GM23338 (cell line): ENCODE data around the gene TMPRSS2. TPM values are rescaled to one million over a fixed set of nuclear protein-coding genes. Genes with fewer than 3 reads are reported as not detected.

Source experiments
- ATAC-seq: fragments of 200-7000 bp; cut with Tn5 transposase; 3 replicates; pipeline ENCODE4 v1.9.1; 2020
- DNase-seq: peaks from one replicate; pipeline ENCODE4 v3.0.0-alpha.2; 2015; ENCODE audit warnings: low spot score
- H2AFZ ChIP-seq: fragments of 200-600 bp; sonication (generic); 2 replicates; pipeline ENCODE4 v1.8.0; 2016; ENCODE audit warnings: antibody characterized with exemption, mild to moderate bottlenecking, moderate library complexity
- H3F3A ChIP-seq: fragments of 200-600 bp; sonication (generic); replicated peaks from 2 replicates; pipeline ENCODE4 v1.8.0; 2017; ENCODE audit warnings: antibody characterized with exemption, mixed run types, low read depth
- H3K27ac ChIP-seq: fragments of 200-600 bp; sonication (generic); 2 replicates; pipeline ENCODE4 v1.6.1; 2016; ENCODE audit warnings: low read depth
- H3K27me3 ChIP-seq: fragments of 200-600 bp; sonication (generic); 2 replicates; pipeline ENCODE4 v1.8.0; 2016; ENCODE audit warnings: mild to moderate bottlenecking, mixed run types, moderate library complexity; ENCODE audit not compliant: insufficient read depth
- H3K36me3 ChIP-seq: fragments of 200-600 bp; sonication (generic); 2 replicates; pipeline ENCODE4 v1.8.0; 2016; ENCODE audit warnings: mild to moderate bottlenecking; ENCODE audit not compliant: insufficient read depth
- H3K4me1 ChIP-seq: fragments of 200-600 bp; sonication (generic); 2 replicates; pipeline ENCODE4 v1.8.0; 2016; ENCODE audit warnings: mild to moderate bottlenecking, moderate library complexity; ENCODE audit not compliant: insufficient read depth
- H3K4me2 ChIP-seq: fragments of 200-600 bp; sonication (generic); 2 replicates; pipeline ENCODE4 v1.7.1; 2017; ENCODE audit warnings: mixed run types
- H3K4me3 ChIP-seq: fragments of 200-600 bp; sonication (generic); 2 replicates; pipeline ENCODE4 v1.6.1; 2016; ENCODE audit warnings: mixed run types
- H3K79me2 ChIP-seq: fragments of 200-600 bp; sonication (generic); replicated peaks from 2 replicates; pipeline ENCODE4 v1.8.0; 2017; ENCODE audit warnings: mild to moderate bottlenecking; ENCODE audit not compliant: insufficient read depth
- H3K9me2 ChIP-seq: fragments of 200-600 bp; sonication (generic); 2 replicates; pipeline ENCODE4 v1.8.0; 2017; ENCODE audit not compliant: insufficient read depth
- H4K20me1 ChIP-seq: fragments of 200-600 bp; sonication (generic); replicated peaks from 2 replicates; pipeline ENCODE4 v1.8.0; 2017; ENCODE audit warnings: mild to moderate bottlenecking; ENCODE audit not compliant: insufficient read depth
- H3K27ac Mint-ChIP-seq: 2 replicates; pipeline ENCODE4 v1.8.0; 2020; ENCODE audit warnings: inconsistent platforms, mild to moderate bottlenecking, moderate library complexity, mixed read lengths
- H3K27me3 Mint-ChIP-seq: 3 replicates; pipeline ENCODE4 v1.8.0; 2022; ENCODE audit warnings: low read depth, mild to moderate bottlenecking, moderate library complexity, mixed read lengths, inconsistent platforms; ENCODE audit not compliant: insufficient read depth, poor library complexity
- H3K36me3 Mint-ChIP-seq: 3 replicates; pipeline ENCODE4 v1.8.0; 2021; ENCODE audit warnings: low read depth, mild to moderate bottlenecking, inconsistent platforms, moderate library complexity, mixed read lengths
- H3K4me1 Mint-ChIP-seq: 3 replicates; pipeline ENCODE4 v1.8.0; 2020; ENCODE audit warnings: mild to moderate bottlenecking, inconsistent platforms, mixed read lengths
- H3K4me3 Mint-ChIP-seq: 3 replicates; pipeline ENCODE4 v1.8.0; 2021; ENCODE audit warnings: moderate library complexity, mild to moderate bottlenecking, inconsistent platforms, mixed read lengths
- H3K9me3 Mint-ChIP-seq: 3 replicates; pipeline ENCODE4 v1.8.0; 2020; ENCODE audit warnings: moderate library complexity, mild to moderate bottlenecking, inconsistent platforms, mixed read lengths
- CREB1 ChIP-seq: fragments of 250-450 bp; sonication (Bioruptor Pico); IDR thresholded peaks from 2 replicates; pipeline ENCODE4 v1.5.0; 2020; ENCODE audit warnings: low read depth, mild to moderate bottlenecking, moderate library complexity
- CTCF ChIP-seq, 2 experiments: fragments of 200-600 bp in 1 of 2; sonication (generic) in 1 of 2; conservative IDR thresholded peaks; 2 replicates each; pipeline versions ENCODE4 v1.5.1 to v1.6.1; 2016 to 2017; ENCODE audit warnings: antibody characterized with exemption in 2 of 2, low read depth in 2 of 2, mild to moderate bottlenecking in 2 of 2, moderate library complexity in 1 of 2
- ETS1 ChIP-seq: IDR thresholded peaks from 2 replicates; pipeline ENCODE4 v1.6.1; 2016; ENCODE audit warnings: antibody characterized with exemption
- EZH2 ChIP-seq: fragments of 200-600 bp; sonication (generic); IDR thresholded peaks from one replicate; pipeline ENCODE4 v1.8.0; 2017; ENCODE audit warnings: antibody characterized with exemption, mild to moderate bottlenecking, low read depth; ENCODE audit not compliant: unreplicated experiment
- EZH2phosphoT487 ChIP-seq: fragments of 200-600 bp; sonication (generic); IDR thresholded peaks from one replicate; pipeline ENCODE4 v1.8.1; 2018; ENCODE audit warnings: antibody characterized with exemption; ENCODE audit not compliant: unreplicated experiment
- JUNB ChIP-seq: IDR thresholded peaks from one replicate; pipeline ENCODE4 v1.6.1; 2016; ENCODE audit warnings: antibody characterized with exemption; ENCODE audit not compliant: unreplicated experiment
- NANOG ChIP-seq: IDR thresholded peaks from 2 replicates; pipeline ENCODE4 v1.6.1; 2016; ENCODE audit warnings: antibody characterized with exemption, borderline replicate concordance
- POLR2AphosphoS5 ChIP-seq: IDR thresholded peaks from 2 replicates; pipeline ENCODE4 v1.6.1; 2016; ENCODE audit warnings: antibody characterized with exemption, low read depth
- REST ChIP-seq: IDR thresholded peaks from one replicate; pipeline ENCODE4 v1.6.1; 2018; ENCODE audit warnings: antibody characterized with exemption; ENCODE audit not compliant: unreplicated experiment
- STAT1 ChIP-seq: IDR thresholded peaks from one replicate; pipeline ENCODE4 v1.6.1; 2016; ENCODE audit warnings: antibody characterized with exemption; ENCODE audit not compliant: unreplicated experiment
- ZNF114 ChIP-seq: fragments of 250-450 bp; sonication (Bioruptor Pico); IDR thresholded peaks from 2 replicates; pipeline ENCODE4 v1.5.0; 2020; ENCODE audit warnings: mild to moderate bottlenecking, moderate library complexity
- ZNF331 ChIP-seq: fragments of 250-450 bp; sonication (Bioruptor Pico); IDR thresholded peaks from 2 replicates; pipeline ENCODE4 v1.5.0; 2020; ENCODE audit warnings: low read depth, mild to moderate bottlenecking, moderate library complexity
- polyA plus RNA-seq: library from polyadenylated mRNA; unstranded; fragments of >200 nt; fragmentation: Nextera tagmentation; extraction: Ambion mirVana; gene quantifications from 2 replicates; pipeline ENCODE4 v1.2.1, GENCODE V29; 2016
- total RNA-seq: library from RNA; depleted of rRNA; stranded (reverse); fragments of >200 nt; shearing (Covaris generic); gene quantifications from 2 replicates; pipeline ENCODE4 v1.2.3, GENCODE V29; 2014
- TF ChIP-seq, protein P1 (sequence below): fragments of 250-450 bp; sonication (Bioruptor Pico); IDR thresholded peaks from 2 replicates; pipeline ENCODE4 v1.5.0; 2020; ENCODE audit warnings: mild to moderate bottlenecking, moderate library complexity

Gene TMPRSS2
- total and polyA plus RNA-seq, 2 experiments from 2014 or later, result 2.3 to 4.9 TPM

- TF ChIP-seq EZH2phosphoT487 (no peak), ETS1 (no peak), CTCF (conservative IDR thresholded peaks at IDR 0.05; ENCODE audit: low read depth in 2 of 2) (no peak), REST (no peak), JUNB (no peak), ZNF331 (CRISPR knock-in tag) (no peak), ZNF114 (CRISPR knock-in tag) (no peak), EZH2 (no peak), CREB1 (no peak), STAT1 (no peak), POLR2AphosphoS5 (no peak), NANOG (no peak)
- TF ChIP-seq, protein P1, sequence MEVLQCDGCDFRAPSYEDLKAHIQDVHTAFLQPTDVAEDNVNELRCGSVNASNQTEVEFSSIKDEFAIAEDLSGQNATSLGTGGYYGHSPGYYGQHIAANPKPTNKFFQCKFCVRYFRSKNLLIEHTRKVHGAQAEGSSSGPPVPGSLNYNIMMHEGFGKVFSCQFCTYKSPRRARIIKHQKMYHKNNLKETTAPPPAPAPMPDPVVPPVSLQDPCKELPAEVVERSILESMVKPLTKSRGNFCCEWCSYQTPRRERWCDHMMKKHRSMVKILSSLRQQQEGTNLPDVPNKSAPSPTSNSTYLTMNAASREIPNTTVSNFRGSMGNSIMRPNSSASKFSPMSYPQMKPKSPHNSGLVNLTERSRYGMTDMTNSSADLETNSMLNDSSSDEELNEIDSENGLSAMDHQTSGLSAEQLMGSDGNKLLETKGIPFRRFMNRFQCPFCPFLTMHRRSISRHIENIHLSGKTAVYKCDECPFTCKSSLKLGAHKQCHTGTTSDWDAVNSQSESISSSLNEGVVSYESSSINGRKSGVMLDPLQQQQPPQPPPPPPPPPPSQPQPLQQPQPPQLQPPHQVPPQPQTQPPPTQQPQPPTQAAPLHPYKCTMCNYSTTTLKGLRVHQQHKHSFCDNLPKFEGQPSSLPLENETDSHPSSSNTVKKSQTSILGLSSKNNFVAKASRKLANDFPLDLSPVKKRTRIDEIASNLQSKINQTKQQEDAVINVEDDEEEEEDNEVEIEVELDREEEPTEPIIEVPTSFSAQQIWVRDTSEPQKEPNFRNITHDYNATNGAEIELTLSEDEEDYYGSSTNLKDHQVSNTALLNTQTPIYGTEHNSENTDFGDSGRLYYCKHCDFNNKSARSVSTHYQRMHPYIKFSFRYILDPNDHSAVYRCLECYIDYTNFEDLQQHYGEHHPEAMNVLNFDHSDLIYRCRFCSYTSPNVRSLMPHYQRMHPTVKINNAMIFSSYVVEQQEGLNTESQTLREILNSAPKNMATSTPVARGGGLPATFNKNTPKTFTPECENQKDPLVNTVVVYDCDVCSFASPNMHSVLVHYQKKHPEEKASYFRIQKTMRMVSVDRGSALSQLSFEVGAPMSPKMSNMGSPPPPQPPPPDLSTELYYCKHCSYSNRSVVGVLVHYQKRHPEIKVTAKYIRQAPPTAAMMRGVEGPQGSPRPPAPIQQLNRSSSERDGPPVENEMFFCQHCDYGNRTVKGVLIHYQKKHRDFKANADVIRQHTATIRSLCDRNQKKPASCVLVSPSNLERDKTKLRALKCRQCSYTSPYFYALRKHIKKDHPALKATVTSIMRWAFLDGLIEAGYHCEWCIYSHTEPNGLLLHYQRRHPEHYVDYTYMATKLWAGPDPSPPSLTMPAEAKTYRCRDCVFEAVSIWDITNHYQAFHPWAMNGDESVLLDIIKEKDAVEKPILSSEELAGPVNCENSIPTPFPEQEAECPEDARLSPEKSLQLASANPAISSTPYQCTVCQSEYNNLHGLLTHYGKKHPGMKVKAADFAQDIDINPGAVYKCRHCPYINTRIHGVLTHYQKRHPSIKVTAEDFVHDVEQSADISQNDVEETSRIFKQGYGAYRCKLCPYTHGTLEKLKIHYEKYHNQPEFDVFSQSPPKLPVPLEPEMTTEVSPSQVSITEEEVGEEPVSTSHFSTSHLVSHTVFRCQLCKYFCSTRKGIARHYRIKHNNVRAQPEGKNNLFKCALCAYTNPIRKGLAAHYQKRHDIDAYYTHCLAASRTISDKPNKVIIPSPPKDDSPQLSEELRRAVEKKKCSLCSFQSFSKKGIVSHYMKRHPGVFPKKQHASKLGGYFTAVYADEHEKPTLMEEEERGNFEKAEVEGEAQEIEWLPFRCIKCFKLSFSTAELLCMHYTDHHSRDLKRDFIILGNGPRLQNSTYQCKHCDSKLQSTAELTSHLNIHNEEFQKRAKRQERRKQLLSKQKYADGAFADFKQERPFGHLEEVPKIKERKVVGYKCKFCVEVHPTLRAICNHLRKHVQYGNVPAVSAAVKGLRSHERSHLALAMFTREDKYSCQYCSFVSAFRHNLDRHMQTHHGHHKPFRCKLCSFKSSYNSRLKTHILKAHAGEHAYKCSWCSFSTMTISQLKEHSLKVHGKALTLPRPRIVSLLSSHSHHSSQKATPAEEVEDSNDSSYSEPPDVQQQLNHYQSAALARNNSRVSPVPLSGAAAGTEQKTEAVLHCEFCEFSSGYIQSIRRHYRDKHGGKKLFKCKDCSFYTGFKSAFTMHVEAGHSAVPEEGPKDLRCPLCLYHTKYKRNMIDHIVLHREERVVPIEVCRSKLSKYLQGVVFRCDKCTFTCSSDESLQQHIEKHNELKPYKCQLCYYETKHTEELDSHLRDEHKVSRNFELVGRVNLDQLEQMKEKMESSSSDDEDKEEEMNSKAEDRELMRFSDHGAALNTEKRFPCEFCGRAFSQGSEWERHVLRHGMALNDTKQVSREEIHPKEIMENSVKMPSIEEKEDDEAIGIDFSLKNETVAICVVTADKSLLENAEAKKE (CRISPR knock-in tag), result no peak
- Histone ChIP-seq H4K20me1 (no peaks in the 10 kb centered on the region), H3K27ac (no peak overlapping the region), H3K79me2 (no peaks in the 10 kb centered on the region), H3K27me3 (no peaks in the 10 kb centered on the region), H3K36me3 (no peaks in the 10 kb centered on the region), H3K4me3 (no peak overlapping the region), H3K4me1 (no peaks in the 10 kb centered on the region), H3K4me2 (no peak overlapping the region), H3F3A (no peaks in the 10 kb centered on the region), H2AFZ (peak overlapping the region; percentile 69), H3K9me2 (no peaks in the 10 kb centered on the region)
- Mint-ChIP-seq H3K9me3 (no peaks in the 10 kb centered on the region), H3K36me3 (no peaks in the 10 kb centered on the region), H3K27me3 (peaks cover 2% of the 10 kb centered on the region), H3K4me1 (peaks cover 22% of the 10 kb centered on the region), H3K4me3 (no peak overlapping the region), H3K27ac (no peak overlapping the region)
- ATAC-seq (peak; percentile 36; the same call in 1 of the 3 replicates), DNase-seq (no peak)
These were observed 28.3 kb upstream of the TMPRSS2 start for GRCh38 chr21:41536076-41536826.
